Large intestine (tissue), 3 donors: Measurements from ENCODE around the gene TIMM10. TPM values are rescaled to one million over a fixed set of nuclear protein-coding genes. Genes with fewer than 3 reads are reported as not detected.
"Not testable (repeated sequence)": the region's sequence is repeated elsewhere in the genome, so short reads cannot be mapped to it uniquely, and the experiment has no call there.

Source experiments
- DNase-seq, 2 donors: peaks; one replicate each; pipeline versions ENCODE4 v3.0.0 to v3.0.0-alpha.2; 2013
- H3K27ac ChIP-seq: one replicate; pipeline ENCODE4 v1.5.1; 2013; ENCODE audit warnings: low read length
- H3K27me3 ChIP-seq: 2 replicates; pipeline ENCODE4 v1.6.1; 2013; ENCODE audit warnings: low read length; ENCODE audit not compliant: control insufficient read depth, insufficient read depth
- H3K36me3 ChIP-seq: 2 replicates; pipeline ENCODE4 v1.6.1; 2013; ENCODE audit warnings: low read length; ENCODE audit not compliant: control insufficient read depth, insufficient read depth
- H3K4me1 ChIP-seq: one replicate; pipeline ENCODE4 v1.6.1; 2013; ENCODE audit warnings: low read length; ENCODE audit not compliant: control insufficient read depth, insufficient read depth
- H3K4me3 ChIP-seq: one replicate; pipeline ENCODE4 v1.5.1; 2013; ENCODE audit warnings: low read length
- H3K9me3 ChIP-seq: one replicate; pipeline ENCODE4 v1.6.1; 2013; ENCODE audit warnings: mild to moderate bottlenecking, low read depth, low read length, moderate library complexity; ENCODE audit not compliant: control insufficient read depth
- WGBS: methylation state at CpG from one replicate; pipeline ENCODE4 v1.1.5; 2013; ENCODE audit warnings: low lambda C conversion rate; ENCODE audit not compliant: insufficient coverage; 5-methylcytosine and 5-hydroxymethylcytosine counted together
- polyA plus RNA-seq: library from polyadenylated mRNA; unstranded; fragments of 120-200 nt; gene quantifications from one replicate; pipeline ENCODE4 v1.2.1, GENCODE V29; 2013

The TIMM10 gene
- polyA plus RNA-seq, 1 donor, result 29.8 TPM

DNA sequence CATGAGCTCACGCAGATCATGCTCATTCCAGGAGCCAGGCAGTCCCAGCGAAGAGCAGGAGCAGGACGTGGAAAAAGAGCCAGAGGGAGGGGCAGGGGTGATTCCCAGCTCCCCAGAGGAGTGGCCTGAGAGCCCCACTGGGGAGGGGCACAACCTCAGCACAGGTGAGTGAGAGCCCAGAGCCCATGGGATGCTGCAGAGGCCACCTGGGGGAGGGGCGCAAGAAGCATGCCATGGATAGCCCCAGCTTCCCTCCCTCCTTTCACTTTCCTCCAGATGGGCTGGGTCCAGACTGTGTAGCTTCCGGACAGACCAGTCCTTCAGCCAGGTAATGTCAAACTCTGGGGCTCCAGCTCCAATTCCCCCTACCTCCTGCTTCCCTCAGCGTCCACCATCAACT, 13.0 kb upstream of the TIMM10 start:
- Histone ChIP-seq H3K27ac (no peak overlapping the region), H3K4me3 (no peak overlapping the region), H3K9me3 (no peaks in the 10 kb centered on the region), H3K27me3 (peaks cover 10% of the 10 kb centered on the region), H3K4me1 (no peaks in the 10 kb centered on the region), H3K36me3 (peaks cover 6% of the 10 kb centered on the region)
- no CpG with 5 or more reads among the region's 6 CpGs for WGBS
- DNase-seq, result no peak

DNA sequence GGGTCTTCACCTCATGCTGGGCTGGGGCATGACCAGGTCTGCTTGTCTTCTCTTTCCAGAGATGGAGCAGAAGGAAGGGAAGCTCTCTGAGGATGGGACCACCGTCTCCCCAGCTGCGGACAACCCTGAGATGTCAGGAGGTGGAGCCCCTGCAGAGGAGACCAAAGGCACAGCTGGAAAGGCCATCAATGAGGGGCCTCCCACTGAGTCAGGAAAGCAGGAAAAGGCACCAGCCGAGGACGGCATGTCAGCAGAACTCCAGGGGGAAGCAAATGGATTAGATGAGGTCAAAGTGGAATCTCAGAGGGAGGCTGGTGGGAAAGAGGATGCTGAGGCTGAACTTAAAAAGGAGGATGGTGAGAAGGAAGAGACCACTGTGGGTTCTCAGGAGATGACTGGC, 12.0 kb upstream of the TIMM10 start:
- WGBS, result no CpG with 5 or more reads among the region's 4 CpGs
- Histone ChIP-seq H3K36me3 (peaks cover under 1% of the 10 kb centered on the region), H3K27ac (no peak overlapping the region), H3K4me1 (no peaks in the 10 kb centered on the region), H3K4me3 (no peak overlapping the region), H3K27me3 (peaks cover 12% of the 10 kb centered on the region), H3K9me3 (no peaks in the 10 kb centered on the region)
- no peak for DNase-seq

- no peaks in the 10 kb centered on the region for H3K9me3 ChIP-seq
- no peak for DNase-seq
- H3K27ac ChIP-seq, result no peak overlapping the region
- WGBS, result no CpG with 5 or more reads among the region's 5 CpGs
- no peaks in the 10 kb centered on the region for H3K36me3 ChIP-seq
- H3K4me3 ChIP-seq, result no peak overlapping the region
- peaks cover 14% of the 10 kb centered on the region for H3K27me3 ChIP-seq
- H3K4me1 ChIP-seq, result no peaks in the 10 kb centered on the region
These were observed 10.6 kb upstream of the TIMM10 start for GRCh38 chr11:57541169-57541568.

DNA sequence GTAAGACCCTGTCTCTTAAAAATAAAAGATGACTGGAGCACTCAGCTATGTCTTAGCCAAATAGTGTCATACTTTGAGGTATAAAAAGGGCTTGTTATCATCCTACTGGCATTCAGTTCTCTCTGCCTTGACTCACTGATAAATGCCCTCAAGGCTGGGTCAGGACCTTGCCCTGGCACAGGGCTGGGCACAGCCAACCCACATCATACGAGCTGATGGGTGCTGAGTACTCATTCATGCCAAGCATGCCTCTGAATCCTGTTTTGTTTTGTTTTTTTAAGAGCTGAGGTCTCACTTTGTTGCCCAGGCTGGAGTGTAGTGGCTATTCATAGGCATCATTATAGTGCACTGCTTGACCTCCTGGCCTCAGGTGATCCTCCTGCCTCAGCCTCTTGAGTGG, 8.8 kb upstream of the TIMM10 start:
- Histone ChIP-seq H3K27ac (no peak overlapping the region), H3K36me3 (no peaks in the 10 kb centered on the region), H3K9me3 (no peaks in the 10 kb centered on the region), H3K4me3 (no peak overlapping the region), H3K27me3 (peaks cover 14% of the 10 kb centered on the region), H3K4me1 (no peaks in the 10 kb centered on the region)
- no CpG with 5 or more reads among the region's 1 CpG for WGBS
- DNase-seq, result no peak

DNA sequence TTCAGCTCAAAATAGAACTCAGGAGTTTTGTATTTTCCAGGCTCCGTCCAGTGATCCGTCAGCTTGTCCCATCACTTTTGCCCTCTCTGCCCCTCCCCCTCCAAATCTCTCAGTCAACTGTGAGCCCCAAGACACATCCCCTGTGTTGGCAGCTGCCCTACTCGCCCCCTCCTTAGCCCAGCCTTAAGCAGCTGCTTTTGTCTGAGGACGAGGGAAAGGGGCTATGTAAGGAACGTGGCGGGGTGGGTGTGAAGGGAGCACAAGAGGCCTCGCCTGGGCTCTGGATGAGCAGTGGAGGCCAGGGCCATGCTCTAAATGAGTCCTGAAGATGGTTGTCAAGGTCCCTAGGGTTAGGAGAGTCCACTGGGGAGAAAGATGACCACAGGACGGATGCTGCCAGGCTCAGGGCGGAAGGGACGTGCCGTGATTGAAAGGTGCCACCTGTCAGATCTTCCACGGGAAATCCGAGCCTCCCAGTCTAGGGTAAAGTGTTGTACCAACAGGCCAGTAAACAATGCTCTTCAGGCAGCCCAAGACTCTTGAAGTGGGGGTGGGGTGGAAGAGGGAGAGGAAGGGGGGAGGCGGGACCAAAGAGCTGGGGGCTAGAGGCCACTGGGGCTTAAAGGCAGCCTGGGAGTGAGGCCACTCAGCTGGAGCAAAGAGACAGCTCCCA, 6.5 kb upstream of the TIMM10 start, which contains the start of gene SMTNL1:
Gene SMTNL1, plus strand, starts transcription at position 649 of the 673 bp plus-strand sequence. CDS start 5,048 bp downstream, outside the sequence.
- no peaks in the 10 kb centered on the region for H3K36me3 ChIP-seq
- no peak within 1 kb of the TSS for H3K27ac ChIP-seq
- peaks cover 7% of the 10 kb centered on the region for H3K27me3 ChIP-seq
- no peaks in the 10 kb centered on the region for H3K9me3 ChIP-seq
- H3K4me3 ChIP-seq, result no peak within 1 kb of the TSS
- 40% methylated on average over 1 of the region's 14 CpGs for WGBS
- DNase-seq, result no peak
- no peaks in the 10 kb centered on the region for H3K4me1 ChIP-seq

GRCh38 chr11:57534449-57534848, 3.9 kb upstream of the TIMM10 start:
- not testable (repeated sequence) for H3K4me3 ChIP-seq, DNase-seq, H3K9me3 ChIP-seq, H3K27ac ChIP-seq, H3K27me3 ChIP-seq, H3K4me1 ChIP-seq, H3K36me3 ChIP-seq
- WGBS, result no CpG with 5 or more reads among the region's 7 CpGs

- no CpG with 5 or more reads among the region's 17 CpGs for WGBS
- DNase-seq, result no peak
- H3K4me3 ChIP-seq, result peak overlapping the region; percentile 75
- peaks cover 8% of the 10 kb centered on the region for H3K36me3 ChIP-seq
- no peaks in the 10 kb centered on the region for H3K9me3 ChIP-seq
- no peaks in the 10 kb centered on the region for H3K27me3 ChIP-seq
- H3K4me1 ChIP-seq, result peaks cover 4% of the 10 kb centered on the region
- no peak overlapping the region for H3K27ac ChIP-seq
These were observed 349 bp downstream of the TIMM10 start for GRCh38 chr11:57530215-57530595.

DNA sequence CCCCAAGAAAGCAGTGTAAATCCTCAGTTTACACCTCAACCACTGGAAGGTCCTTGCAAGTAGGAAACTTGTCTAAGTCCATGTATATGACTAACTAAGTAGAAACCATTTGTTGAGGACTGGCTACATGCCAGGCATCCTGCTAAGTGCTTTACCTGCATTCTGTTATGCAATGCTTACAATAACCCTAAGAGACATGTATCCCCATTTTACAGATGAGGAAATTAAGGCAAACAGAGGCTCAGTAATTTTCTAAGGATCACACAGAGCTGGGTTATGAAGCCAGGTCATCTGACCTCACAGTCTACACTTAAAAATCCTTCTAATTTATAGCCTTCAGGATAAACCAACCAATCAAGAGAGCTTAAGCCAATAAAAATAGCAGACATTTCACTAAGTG, 1.5 kb downstream of the TIMM10 start:
- no peak for DNase-seq
- no peak overlapping the region for H3K27ac ChIP-seq
- no peak overlapping the region for H3K4me3 ChIP-seq
- peaks cover 4% of the 10 kb centered on the region for H3K4me1 ChIP-seq
- no peaks in the 10 kb centered on the region for H3K9me3 ChIP-seq
- H3K27me3 ChIP-seq, result no peaks in the 10 kb centered on the region
- peaks cover 8% of the 10 kb centered on the region for H3K36me3 ChIP-seq

DNA sequence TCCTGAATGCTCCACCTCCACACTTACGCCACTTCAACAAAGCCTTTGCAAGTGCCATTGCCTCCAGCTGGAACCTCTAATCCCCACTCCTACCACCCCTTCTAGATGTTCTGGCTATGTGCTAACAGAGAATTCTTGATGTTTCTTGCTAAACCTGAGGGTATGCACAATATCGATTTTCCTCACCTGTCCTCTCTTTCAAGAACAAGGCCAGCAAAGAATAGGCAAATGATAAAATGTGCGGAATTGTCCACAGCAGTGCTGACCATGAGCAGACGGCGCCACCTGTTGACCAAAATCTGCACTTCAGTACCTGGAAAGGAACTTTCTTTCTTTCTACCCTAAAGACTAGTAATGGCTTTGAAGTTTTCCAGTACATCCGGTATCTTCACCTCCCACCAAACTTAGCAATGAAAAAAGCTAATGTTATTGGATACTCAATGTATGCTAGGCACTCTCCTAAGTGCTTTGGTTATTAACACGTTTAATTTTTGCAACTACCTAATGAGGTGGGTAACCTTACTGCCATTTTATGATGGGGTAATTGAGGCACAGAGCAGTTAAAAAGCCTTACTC, 3.4 kb downstream of the TIMM10 start:
- H3K4me1 ChIP-seq, result peaks cover 4% of the 10 kb centered on the region

GRCh38 chr11:57523419-57523818, 7.1 kb downstream of the TIMM10 start:
- Histone ChIP-seq H3K27ac (no peak overlapping the region), H3K36me3 (peaks cover 3% of the 10 kb centered on the region), H3K27me3 (no peaks in the 10 kb centered on the region), H3K4me3 (no peak overlapping the region), H3K9me3 (no peaks in the 10 kb centered on the region), H3K4me1 (no peaks in the 10 kb centered on the region)
- DNase-seq, result no peak
- no CpG with 5 or more reads among the region's 4 CpGs for WGBS

More for the DNA sequence above, 3.4 kb downstream of the TIMM10 start:
- peak; percentile 53 to 56 for DNase-seq
- H3K36me3 ChIP-seq, result peaks cover 8% of the 10 kb centered on the region
- no CpG with 5 or more reads among the region's 7 CpGs for WGBS
- no peak overlapping the region for H3K4me3 ChIP-seq
- no peaks in the 10 kb centered on the region for H3K27me3 ChIP-seq
- no peak overlapping the region for H3K27ac ChIP-seq
- no peaks in the 10 kb centered on the region for H3K9me3 ChIP-seq

GRCh38 chr11:57521116-57521515, 9.4 kb downstream of the TIMM10 start:
- WGBS, result 93% methylated on average over 2 of the region's 2 CpGs
- no peak overlapping the region for H3K4me3 ChIP-seq
- no peaks in the 10 kb centered on the region for H3K4me1 ChIP-seq
- no peak overlapping the region for H3K27ac ChIP-seq
- no peaks in the 10 kb centered on the region for H3K36me3 ChIP-seq
- no peak for DNase-seq
- H3K27me3 ChIP-seq, result no peaks in the 10 kb centered on the region
- no peaks in the 10 kb centered on the region for H3K9me3 ChIP-seq
